NCI-H1417 treated with DMSO at 0.1 percent for 48 hours (cell line): ENCODE results near the gene PPP1R13B.

ENCODE experiments used
- DNase-seq: peaks from one replicate; lab custom pipeline; 2025; lab: John Stamatoyannopoulos, UW

PPP1R13B gene

DNA sequence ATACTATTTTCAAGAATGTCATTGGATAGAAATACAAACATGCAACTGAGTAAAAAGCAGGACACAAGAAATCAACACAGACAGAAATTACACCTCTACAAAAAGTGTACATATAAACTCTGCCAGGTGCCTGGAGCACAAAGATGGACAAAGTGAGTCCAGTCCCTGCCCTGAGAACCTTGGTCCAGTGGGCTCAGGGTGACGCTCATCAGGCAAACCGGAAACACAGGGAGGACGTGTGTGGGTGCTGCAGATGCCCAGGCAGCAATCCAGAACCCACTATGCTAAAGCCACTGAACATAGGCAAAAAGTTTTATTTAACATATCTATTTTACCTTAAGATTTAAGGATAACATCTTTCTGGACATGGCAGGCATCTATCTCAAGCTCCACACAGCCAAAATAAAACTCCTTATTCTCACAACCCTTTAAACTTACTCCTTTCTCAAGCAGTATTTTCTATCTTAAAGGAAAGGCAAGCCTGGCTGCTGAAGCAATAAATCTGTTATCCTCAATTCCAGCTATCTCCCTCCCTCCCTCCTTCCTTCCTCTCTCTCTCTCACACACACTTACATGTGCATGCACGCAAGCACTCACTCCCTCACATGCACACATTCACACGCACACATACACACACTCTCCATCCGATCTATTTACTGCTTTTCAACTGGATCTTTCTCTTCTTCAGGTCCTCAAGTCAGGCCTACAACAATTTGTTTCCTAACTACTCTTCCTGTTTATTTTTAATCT, 10.2 kb downstream of the PPP1R13B start:
- no peak for DNase-seq

DNA sequence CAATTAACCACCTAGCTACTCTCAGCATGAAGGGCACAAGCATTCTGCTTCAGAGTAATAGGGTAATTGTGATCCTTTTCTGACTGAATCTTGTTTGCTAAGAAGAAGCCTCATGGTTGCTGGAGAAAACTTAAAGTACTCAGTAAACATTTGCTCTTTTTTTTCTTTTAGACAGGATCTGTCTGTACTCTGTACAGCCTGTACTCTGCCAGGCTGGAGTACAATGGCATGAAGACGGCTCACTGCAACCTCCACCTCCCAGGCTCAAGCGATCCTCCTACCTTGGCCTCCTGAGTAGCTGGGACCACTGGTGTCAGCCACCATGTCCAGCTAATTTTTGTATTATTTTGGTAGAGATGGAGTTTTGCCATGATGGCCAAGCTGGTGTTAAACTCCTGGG, 12.4 kb downstream of the PPP1R13B start:
- DNase-seq = no peak

DNA sequence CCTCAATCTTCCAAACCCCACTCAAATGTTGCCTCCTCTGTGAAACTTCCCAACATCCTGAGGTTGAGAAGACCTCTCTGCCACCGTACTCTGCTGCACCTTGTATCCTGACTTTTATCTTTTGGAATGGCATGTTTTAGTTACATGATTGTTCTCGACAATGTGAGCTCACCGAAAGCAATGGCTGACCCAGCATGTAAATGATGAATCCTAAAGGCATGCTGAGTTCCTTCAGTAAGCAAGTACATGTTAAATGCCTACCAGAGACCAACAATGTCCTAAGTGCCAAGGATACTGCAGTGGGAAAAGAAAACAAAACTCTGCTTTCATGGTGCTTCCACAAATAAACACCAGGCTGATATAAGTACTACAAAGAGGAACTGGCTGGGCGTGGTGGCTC, 13.7 kb downstream of the PPP1R13B start:
- DNase-seq = no peak

DNA sequence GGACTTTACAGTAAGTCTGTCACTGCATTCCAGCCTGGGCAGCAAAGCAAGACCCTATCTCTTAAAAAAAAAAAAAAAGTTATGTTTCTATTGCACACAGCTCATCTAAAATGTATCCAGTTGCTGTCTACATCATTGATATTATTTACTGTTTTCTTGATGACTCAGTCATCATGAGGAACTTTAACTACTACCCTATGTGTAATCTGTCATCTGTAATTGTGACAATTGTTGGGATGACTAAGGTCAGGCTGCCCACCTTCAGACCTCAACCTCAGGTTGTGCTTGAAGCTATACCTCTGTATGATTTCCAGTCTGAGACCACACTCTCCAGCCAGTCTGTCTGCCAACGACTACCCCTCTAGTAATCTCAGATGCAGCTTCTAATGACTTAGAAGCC, 15.3 kb downstream of the PPP1R13B start:
- no peak for DNase-seq

DNA sequence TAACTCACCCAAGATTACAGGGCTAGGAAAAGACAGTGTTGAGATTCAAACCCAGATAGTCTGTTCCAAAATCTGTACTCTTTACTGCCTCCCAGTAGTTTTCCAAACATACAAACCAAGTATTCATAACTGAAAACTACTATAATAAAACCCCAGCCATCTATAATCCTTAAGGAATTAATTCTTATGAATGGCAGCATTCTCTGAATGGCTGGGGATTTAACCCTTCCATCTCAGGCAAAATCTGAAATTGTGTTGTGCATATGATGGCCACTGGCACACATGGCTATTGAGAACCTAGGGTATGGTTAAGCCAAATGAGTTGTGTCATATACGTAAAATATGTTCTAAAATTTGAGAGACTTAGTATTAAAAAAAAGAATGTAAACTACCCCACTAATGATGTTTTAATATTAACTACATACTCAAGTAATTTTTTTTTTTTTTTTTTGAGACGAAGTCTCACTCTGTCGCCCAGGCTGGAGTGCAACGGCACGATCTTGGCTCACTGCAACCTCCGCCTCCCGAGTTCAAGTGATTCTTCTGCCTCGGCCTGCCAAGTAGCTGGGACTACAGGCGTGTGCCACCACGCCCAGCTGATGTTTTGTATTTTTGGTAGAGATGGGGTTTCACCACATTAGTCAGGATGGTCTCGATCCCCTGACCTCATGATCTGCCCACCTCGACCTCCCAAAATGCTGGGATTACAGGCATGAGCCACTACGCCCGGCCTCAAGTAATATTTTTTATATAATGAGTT, 16.7 kb downstream of the PPP1R13B start:
- no peak for DNase-seq

DNA sequence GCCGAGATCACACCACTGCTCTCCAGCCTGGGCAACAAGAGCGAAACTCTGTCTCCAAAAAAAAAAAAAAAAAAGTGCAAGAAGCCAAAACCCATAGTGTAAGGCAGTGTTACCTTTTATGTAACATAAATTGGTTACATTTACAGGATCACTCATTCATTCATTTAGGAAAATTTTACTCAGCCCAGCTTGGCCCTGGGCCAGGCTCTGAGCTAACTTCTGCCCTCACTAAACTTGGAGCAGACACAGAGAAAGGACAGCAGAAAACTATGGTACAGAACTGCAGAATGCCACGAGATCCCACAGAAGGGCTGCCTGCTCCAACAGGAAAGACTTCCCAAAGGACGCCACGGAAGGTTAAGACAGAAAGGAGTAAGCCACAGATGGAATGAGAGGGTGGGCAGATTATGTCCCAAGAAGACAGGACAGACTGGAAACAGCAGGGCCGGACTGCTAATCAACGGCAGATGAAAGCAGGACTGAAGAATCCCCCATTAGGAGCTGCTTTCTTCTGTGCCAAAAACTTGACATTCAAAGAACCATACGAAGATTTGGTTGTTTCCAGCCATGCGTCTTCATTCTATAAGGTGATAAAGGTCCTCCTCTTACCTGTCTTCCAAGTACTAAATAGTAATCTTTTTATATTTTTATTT, 18.9 kb downstream of the PPP1R13B start:
- DNase-seq = no peak

DNA sequence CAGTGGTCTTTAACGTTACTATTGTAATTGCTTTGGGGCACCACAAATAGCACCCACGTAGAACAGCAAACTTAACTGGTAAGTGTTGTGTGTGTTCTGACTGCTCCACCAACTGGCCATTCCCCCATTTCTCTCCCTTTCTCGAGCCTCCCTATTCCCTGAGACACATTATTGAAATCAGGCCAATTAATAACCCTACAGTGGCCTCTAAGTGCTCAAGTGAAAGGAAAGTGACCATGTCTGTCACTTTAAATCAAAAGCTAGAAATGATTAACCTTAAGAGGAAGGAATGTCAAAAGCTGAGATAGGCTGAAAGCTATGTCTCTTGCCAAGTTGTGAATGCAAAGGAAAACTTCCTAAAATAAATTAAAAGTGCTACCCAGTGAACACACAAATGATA, 22.3 kb downstream of the PPP1R13B start:
- DNase-seq = no peak

DNA sequence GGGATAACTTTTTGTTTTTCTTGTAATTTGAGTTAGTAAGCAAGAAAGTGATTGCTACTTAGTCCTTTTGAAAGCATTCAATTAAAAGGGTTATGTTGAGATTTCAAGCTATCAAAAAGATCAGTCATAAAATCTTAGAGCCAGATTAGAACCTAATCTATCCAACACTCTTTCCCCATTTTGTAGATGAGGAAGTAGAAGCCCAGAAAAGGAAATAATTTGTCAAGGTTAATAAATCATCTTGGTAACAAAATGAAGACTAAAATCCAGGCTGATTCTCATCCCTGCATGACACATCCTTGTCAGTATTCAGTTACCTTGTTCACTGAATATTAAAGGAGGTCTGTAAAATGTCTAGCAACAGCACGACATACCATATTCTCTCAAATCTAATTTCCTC, 26.5 kb downstream of the PPP1R13B start:
- DNase-seq = no peak

DNA sequence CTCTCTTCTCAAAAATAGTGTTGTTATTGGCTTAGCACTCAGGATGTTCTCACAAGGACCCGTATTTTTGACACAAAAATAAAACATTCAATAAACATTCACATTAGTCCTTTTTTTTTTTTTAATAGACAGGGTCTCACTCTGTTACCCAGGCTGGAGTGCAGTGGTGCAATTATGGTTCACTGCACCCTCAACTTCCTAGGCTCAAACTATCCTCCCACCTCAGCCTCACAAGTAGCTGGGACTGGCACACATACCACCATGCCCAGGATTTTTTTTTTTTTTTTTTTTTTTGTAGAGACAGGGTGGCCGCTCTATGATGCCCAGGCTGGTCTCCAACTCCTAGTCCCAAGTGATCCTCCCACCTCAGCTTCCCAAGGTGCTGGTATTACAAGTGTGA, 27.0 kb downstream of the PPP1R13B start:
- no peak for DNase-seq

DNA sequence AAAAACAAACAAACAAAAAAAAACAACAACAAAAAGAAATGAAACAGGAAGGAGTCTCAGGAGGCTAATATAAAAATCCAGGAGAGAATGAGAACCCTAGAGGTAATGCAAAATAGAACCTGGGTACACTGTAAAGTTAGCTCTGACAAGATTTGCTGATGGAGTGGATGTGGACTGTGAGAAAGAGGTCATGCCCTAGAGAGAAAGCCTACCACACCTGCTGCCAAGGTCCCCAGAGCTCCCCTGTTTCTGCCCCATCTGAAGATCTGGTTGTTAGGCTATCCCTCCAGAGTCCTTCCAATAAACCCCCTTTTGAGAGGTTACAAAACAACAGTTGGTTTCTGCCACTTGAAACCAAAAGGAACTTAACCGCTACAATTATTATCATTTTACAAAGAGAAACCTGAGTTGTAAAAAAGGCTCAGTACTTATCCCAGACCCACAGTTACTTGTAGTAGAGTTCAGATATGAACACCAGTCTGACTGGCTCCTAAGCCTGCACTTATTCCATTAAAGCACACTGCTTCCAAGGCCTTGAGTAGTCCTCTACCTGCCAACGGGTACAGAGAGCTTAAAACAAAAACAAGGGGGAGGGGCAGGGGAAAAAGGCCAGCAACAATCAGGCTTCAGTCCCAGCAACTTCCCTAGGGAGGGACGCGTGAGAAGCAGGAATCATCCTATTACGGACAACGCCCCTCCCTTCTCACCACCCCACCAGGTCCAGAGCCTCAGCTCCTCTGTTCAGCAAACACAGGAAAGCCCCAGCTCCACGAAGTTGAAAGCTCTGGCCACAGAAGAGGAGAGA, 27.7 kb downstream of the PPP1R13B start:
- no peak for DNase-seq

DNA sequence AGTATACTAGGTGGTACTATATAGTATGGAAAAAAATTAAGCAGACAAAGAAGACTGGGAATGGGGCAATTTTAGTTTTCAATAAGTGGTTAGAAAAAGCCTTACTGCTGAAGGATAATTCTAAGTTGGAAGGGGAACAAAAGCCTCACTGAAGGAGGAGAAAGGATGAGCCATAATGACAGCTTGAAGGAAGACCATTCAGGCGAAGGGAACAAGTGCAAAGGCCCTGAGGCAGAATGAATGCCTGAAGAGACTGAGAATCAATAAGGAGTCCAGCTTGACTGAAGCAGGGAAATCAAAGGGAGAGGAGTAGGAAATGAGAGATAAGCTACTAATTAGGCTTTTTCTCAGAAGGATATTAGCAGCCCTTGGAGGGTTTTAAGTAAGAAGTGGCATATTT, 28.5 kb downstream of the PPP1R13B start:
- no peak for DNase-seq

DNA sequence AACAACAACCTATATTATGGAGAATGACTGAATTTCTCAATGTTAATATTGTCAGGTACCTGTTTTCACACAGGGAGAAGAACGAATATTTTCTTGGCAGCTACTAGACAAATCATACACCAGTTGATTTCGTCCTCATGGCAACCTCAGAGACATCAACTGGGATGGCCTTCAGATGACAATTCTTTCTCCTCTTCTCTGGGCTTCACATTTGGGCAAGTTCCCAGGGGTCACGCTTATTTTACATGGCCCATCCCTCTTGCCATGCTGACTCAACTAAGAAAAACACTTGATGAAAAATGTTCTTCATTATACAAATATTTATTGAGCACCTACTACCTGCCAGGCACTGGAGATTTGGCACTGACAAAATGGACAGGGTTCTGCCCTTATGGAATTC, 29.0 kb downstream of the PPP1R13B start:
- no peak for DNase-seq

DNA sequence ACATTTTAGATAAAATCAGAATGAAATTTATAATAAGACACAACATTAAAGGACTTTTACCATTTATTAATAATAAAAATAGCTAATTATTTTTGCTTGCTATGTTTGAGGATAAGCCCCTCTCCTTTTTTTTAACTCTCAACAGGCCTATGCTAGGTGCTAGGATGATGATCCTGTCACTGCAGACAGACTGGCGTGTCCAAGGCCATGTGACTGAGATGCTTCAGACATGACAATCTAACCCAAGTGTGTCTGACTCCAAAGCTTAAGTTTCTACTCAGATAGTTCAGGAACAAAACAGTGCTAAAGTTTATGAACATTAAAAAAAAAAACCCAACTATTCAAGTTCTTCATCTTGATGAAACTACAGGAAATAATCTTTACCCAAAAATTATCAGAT, 29.8 kb downstream of the PPP1R13B start:
- no peak for DNase-seq

DNA sequence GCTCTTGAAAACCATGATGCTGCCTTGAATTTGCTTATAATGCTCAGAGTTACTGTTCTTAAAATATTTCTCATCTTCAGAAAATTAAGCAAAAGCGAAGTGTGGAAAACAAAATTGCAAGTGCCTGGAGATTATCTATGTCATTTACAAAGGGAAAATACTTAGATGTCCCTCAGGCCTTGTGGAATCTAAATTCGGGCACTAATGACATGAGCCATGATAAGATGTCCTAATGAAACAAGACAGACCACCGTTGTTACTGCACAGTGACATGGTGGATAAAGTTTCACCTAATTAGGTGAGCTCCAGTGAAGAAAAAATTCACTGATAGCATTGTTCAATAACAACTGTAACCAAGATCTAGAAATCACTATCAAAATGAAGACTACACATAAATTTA, 30.4 kb downstream of the PPP1R13B start:
- DNase-seq = no peak

DNA sequence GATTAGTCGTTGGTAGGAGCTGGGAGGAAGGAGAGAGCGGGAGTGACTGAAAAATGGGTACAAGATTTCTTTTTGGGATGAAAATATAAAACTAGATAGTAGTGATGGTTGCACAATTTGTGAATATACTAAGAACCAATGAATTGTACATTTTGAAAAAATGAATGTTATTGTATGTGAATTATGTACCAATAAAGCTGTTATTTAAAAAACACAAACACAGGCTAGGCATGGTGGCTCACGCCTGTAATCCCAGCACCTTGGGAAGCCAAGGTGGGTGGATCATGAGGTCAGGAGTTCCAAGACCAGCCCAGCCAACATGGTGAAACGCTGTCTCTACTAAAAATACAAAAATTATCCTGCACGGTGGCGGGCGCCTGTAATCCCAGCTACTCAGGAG, 32.1 kb downstream of the PPP1R13B start:
- no peak for DNase-seq

DNA sequence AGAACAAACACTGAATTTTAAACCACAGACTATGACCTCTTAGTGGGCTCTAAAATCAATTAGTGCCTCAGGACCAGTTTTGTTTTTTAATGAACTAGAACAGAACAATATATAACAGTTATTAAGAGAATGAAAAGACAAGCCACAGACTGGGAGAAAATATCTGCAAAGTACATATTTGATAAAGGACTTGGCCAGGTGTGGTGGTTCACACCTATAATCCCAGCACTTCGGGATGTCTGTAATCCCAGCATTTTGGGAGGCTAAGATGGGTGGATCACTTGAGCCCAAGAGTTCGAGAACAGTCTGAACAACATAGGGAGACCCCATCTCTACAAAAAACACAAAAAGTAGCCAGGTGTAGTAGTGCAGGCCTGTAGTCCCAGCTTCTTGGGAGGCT, 36.2 kb downstream of the PPP1R13B start:
- no peak for DNase-seq

DNA sequence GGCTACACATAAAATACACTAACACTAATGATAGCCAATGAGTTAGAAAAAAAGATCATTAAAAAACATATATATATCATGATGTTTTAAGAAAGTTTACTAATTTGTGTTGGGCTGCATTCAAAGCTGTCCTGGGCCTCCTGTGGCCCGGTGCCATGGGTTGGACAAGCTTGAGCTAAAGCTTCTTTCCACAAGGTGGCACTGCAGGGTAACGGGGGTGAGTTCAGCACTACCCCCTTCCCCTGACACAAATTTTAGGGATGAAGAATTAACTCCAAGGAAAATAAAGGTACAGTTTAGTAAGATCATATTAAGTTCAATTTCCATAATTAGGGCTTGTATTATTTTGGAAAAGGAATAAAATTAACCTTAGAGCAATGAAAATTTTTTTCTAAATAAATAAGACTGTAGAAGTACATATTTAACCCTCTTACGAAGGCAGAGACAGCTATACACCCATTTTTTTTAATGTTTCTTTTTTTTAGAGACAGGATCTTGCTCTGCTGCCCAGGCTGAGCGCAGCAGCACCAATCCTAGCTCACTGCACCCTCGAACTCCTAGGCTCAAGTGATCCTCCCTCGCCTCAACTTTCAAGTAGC, 38.9 kb downstream of the PPP1R13B start:
- peak; percentile 32 for DNase-seq

DNA sequence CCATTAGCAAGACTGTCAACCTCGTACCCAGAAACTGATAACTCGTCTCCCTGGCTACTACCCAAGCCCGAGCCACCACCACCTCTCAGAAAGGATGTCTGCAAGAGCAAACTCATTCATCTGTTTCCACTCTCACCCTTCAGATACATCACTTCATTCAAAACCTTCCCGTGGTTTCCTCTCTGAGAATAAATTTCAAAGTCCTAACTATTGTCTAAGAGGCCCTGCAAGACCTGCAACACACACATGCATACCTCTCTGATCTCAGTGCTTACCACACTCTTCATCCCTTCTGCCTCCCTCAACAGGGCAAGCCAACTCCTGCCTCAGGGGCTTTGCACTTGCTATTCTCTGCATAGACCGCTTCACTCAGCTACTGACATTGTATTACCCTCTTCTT, 40.6 kb downstream of the PPP1R13B start:
- DNase-seq = no peak

DNA sequence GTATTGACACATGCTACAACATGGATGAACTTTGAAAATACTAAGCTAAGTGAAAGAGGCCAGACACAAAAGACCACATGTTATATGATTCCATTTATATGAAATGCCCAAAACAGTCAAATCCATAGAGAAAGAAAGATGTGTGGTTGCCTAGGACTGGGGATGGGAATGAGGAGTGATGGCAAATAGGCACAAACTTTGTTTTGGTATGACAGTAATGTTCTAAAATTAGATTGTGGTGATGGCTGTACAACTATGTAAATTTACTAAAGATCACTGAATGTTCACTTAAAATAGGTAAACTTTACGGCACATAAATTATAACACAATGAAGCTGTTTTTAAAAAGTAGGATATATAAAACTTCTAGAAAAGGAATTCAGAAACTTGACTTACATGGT, 41.7 kb downstream of the PPP1R13B start:
- no peak for DNase-seq

DNA sequence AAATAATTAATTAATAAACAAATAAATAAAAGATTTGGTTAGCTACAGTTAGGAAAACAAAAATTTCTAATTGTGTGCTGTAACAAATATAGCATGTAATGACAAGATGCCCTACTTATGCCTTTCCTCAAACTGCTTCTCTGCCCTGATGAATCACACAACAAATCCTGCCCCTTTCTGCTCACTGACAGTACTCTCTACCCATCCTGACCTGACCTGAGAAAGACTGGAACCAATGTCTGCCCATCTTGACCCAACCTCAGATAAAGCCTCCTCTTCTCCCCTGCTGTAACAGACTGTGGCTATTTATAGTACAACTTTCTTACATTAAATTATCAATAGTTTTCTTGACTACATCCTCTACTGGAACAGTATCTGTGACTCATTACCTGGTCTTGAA, 43.7 kb downstream of the PPP1R13B start:
- DNase-seq = no peak

DNA sequence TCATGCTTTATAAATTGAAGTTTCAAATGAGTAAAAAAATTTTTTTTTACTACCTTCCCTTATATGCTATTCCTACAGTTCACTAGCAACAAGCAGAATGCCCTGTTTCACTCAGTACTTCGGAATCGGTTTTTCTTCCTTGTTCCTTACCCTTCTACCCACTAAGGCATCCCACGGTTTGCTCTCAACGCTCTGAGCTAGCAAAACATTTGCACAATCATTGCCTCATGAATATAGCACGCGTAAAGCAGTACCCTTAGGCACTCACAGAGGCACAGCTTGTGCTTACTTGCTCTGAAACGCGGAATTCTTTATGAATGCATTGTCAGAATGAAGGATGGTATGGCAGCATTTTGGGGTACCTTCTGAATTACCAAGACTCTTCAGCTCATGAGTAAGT, 45.0 kb downstream of the PPP1R13B start:
- no peak for DNase-seq

DNA sequence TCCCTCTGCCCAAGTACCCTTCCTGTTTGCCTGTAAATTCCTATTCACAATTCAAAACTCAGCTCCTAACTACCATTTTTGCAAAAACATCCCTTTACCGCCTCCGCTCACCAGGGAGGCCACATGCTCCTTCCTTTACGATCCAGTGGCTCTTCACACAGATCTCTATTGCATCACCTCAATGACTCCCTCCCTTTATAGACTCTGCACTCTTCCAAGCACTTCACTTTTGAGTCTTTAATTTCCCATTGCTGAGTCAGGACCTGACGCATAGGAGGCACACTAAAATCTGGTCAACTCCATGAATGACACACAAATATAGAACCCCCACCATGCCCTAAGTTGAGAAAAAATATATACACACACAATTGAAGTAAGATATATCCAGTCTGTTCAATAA, 45.9 kb downstream of the PPP1R13B start:
- DNase-seq = no peak
